ENCODE measurements around the gene KRR1.
"Not testable (repeated sequence)": the region's sequence is repeated elsewhere in the genome, so short reads cannot be mapped to it uniquely, and the experiment has no call there.

The KRR1 gene

DNA sequence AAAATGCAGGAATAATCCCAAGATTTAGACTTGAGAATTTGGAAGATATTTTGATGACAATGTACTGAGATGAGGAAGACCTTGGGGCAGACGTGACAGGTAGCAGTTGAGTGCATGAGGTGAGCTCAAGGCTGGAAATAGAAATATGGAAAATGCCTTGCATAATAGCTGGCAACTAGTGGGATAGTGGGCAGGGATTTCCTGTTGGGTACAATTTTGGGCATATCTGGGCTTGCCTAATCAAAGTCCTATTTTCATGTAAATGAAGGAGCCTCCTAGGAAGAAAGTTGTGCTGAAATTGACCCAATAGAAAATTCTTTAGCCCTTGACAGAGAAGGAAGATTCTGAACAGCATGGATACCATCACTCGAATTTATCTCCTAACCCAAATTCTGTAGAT, 37.3 kb downstream of the KRR1 start:
- DNase-seq = no peak

DNA sequence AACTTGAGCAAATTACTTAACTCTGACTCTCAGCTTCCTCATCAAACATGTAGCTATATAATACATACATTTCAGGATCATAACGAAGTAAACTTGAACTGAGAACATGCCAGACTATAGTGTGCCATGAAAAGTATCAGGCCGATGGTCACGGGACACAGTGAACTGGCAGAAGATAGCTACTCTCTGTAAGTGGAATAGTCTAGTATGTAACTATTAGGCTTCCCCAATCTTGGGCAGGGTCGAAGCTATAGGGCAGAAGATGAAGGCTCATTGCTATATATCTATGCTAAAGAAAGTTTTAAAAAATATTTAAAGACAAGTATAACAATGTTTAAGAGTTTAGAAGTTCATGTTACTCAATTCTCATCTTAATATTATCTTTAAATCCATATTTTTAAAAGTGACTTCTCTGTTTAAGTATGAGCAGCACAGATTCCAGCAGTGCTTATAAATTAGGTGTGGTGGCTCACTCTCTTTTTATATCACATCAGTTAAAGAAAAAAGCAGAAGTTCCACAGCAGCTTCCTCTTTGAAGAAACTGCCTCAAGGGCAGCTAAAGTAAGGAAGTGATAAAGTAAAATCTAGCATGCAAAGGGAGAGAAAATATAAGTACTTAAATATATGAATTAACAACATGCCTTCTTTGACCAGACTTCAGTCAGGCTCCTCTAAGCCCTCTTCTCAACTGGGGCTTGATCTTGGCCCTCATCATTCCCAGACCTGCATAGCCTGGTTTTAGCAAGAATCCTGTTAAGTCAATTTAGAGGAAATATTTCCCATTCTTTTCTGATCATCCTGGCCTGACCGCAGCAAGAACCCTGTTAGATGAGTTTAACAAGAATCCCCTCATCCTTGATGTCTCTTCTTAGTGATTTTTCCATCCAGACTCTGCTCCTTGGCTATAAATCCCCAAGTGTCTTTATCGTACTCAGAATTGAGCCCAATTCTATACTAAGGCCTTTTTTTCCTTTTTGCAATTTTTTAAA, 39.2 kb downstream of the KRR1 start:
- no peak for DNase-seq

DNA sequence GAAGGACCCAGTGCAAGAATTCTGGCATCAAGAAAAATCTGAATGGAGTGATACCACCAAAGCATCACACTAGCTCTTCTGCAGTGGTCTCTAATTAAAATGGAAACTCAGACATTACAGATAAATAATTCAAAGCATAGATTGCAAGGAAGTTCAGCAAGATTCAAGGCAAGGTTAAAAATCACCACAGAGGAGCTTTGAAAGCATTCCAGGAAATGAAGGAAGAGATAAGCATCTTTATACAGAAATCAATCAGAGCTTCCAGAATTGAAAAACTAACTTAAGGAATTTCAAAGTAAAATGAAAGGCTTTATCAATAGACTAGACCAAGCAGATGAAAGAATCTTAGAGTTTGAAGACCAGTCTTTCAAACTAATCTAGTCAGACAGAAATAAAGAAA, 51.2 kb downstream of the KRR1 start:
- DNase-seq = no peak

DNA sequence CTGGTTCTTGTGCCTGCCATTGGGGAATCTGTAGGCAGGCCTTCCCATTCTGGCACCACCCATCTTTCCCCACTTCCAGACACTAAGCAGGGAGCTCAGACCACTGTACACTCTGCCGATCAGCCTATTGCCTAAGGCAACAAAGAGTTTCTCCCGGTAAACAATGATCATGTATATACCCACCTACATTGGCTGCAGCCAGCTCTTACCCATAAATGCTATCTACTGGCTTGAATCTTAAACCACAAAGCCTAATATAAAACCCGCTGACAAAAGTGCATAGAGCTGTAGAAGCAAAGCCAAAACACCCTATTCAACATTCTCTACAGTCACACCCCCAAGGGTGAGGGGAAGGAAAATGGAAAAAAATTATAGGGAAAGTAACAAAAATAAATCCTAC, 51.7 kb downstream of the KRR1 start:
- no peak for DNase-seq

DNA sequence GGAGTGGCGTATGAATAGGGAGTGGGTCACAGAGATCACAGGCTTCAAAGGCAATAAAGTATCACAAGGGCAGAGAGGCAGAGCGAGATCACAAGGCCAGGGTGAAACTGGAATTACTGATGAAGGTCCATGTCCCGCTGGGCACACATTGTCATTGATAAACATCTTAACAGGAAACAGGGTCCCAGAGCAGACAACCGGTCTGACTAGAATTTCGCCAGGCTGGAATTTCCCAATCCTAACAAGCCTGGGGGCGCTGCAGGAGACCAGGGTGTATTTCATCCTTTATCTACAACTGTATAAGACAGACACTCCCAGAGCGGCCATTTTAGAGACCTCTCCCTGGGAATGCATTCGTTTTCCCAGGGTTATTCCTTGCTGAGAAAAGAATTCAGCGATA, 53.5 kb downstream of the KRR1 start:
- DNase-seq = not testable (repeated sequence)

DNA sequence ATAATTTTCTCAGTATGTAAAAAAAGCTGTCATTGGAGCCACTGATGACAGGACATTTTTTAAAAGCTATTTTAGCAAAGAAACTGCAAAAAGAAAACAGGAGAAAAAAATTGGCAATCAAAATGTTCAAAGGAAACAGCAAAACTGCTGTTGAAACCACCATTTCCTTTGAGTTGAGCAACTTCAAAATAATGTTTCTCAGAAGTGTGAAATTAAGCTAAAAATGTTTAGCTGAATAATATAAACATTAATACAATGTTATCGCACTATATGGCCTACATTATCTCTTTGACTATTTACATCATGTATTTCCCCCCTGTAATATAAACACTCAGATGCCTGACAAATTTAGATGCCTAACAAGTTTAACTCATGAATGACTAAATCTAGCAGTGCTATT, 54.2 kb downstream of the KRR1 start:
- DNase-seq = no peak

DNA sequence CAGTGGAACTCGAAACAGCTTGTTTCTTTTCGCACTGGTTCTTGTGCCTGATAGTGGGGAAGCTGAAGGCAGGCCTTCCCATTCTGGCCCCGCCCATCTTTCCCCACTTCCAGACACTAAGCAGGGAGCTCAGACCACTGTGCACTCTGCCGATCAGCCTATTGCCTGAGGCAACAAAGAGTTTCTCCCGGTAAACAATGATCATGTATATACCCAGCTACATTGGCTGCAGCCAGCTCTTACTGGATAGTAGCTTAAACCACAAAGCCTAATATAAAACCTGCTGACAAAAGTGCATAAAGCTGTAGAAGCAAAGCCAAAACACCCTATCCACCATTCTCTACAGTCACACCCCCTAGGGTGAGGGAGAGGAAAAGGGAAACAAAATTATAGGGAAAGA, 55.6 kb downstream of the KRR1 start:
- DNase-seq = no peak

DNA sequence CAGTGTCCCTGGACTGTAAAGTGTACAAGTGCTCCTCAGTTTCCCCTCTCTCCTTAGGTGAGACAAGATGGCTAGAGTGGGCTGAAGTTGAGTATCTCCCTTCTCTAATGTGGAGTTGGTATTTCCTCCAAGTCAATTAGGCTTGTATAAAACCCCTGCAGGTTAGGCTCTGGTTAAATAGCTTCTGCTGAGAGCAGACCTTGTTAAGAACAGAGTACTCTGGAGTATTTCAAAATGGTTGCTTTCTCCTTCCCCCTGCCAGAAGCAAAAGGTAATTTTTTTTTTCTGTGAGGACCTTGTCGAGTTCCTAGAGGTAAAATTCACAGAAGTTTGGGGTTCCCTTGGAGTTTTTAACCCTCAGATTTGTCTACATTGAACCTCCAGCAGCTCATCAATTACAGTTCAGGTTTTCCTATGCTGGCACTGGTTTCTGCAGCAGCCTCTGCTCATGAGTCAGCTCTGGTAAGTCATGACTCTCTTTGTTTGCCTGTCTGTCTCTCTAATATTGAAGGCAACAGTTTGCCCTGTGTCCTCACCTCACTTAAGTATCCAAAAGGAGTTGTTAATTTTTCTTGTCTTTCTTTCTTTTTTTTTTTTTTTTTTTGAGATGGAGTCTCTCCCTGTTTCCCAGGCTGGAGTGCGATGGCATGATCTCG, 58.6 kb downstream of the KRR1 start:
- DNase-seq = no peak

DNA sequence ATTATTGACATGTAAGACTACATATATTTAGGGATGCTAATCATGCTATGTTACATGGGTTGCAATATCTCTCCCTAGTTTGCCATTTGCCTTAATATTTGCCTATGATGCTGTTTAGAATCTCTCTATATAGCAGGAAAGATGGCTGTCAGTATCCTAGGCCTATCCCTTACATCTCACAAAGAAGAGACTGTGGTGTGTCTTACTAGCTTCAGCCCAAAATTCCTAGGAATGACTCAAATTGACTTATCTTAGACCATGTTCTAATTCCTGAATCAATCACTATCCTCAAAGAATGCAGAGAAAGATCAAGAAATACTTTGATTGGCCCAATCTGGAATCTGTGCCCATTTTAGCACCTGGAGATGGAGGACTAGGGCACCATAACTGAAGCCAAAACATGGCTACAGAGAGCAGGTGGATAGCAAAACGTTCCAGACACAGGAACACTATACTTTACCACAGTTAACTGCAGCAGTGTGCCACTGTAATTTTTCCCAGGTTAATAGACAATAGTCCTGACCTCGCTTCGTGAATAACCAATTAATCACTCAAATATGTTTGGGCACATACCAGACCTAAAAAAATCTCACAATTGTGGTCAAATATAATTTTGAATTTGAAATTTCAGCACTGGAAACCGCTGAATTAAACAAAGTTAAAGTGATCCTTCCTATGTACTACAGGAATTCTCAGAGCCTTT, 63.6 kb downstream of the KRR1 start:
- DNase-seq = no peak

DNA sequence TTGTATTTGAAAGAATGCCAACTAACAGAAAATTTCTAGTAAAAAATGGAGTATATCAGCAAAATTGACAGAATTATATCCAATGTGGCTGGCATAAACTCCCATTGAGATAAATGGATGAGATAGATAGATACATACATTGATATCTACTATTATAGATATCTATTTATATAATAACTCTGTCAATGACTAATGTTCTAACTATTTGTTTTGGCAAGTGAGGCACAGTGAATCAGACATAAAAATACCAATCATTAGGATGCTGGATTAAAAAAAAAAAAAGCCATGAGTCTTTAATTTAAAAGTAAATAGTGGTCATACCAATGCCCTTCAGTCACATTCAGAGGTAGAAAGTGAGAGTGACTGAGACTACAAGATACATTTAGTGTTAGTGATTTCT, 64.6 kb downstream of the KRR1 start:
- DNase-seq = no peak

DNA sequence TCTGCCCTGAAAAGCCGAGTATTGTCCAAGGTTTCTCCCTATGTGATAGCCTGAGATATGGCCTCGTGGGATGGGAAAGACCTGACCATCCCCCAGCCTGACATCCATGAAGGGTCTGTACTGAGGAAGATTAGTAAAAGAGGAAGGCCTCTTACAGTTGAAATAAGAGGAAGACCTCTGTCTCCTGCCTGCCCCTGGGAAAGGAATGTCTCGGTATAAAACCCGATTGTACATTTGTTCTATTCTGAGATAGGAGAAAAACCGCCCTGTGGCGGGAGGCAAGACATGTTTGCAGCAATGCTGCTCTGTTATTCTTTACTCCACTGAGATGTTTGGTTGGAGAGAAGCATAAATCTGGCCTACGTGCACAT, 66.3 kb downstream of the KRR1 start:
- not testable (repeated sequence) for DNase-seq

DNA sequence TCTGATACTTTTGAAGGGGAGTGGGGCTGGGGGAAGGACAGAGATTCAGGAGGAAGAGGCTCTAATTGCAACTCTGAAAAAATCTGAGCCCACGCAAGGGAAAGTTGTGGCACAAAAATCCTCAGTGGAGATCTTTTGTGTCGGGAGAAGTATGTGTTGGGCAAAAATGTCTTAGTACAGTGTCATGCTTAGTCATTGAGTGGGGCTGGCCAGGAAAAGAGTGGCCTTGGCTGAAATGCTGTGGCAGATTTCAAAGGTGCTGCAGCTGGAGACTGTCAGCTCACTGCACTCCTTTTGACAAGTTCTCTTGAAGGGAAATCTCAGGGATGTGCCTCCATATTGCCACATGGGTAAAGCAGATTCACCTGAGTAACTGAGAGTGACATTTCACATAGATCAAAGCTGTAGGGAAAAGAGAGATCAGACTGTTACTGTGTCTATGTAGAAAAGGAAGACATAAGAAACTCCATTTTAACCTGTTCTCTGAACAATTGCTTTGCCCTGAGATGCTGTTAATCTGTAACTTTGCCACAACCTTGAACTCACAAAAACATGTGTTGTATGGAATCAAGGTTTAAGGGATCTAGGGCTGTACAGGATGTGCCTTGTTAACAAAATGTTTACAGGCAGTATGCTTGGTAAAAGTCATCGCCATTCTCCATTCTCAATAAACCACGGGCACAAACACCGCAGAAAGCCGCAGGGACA, 66.8 kb downstream of the KRR1 start:
- no peak for DNase-seq

DNA sequence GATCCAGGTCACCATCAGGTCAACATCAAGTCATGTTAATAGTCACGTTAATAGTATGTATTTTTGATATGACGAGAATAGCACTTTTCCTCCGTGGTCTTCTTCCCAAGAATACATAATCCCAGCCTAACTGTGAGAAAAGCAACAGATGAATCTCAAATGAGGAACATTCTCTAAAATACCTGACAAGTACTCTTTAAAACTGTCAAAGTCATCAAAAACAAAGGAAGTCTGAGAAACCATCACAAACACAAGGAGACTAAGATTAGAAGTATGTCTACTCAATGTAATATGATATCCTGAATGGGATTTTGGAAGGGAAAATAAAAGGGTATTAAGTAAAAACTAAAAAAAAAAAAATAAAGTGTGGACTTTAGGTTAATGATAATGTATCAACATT, 67.7 kb downstream of the KRR1 start:
- DNase-seq = no peak

DNA sequence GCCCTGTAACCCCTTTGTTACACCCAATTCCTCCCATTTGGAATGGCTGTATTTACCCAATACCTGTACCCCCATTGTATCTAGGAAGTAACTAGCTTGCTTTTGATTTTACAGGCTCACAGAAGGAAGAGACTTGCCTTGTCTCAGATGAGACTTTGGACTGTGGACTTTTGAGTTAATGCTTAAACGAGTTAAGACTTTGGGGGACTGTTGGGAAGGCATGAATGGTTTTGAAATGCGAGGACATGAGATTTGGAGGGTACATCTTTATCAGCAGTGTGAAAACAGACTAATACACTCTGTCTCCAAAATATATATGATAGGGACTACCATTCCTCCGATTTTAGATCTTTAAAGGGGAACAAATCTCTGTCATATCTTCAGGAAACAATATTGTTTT, 69.0 kb downstream of the KRR1 start:
- DNase-seq = not testable (repeated sequence)

DNA sequence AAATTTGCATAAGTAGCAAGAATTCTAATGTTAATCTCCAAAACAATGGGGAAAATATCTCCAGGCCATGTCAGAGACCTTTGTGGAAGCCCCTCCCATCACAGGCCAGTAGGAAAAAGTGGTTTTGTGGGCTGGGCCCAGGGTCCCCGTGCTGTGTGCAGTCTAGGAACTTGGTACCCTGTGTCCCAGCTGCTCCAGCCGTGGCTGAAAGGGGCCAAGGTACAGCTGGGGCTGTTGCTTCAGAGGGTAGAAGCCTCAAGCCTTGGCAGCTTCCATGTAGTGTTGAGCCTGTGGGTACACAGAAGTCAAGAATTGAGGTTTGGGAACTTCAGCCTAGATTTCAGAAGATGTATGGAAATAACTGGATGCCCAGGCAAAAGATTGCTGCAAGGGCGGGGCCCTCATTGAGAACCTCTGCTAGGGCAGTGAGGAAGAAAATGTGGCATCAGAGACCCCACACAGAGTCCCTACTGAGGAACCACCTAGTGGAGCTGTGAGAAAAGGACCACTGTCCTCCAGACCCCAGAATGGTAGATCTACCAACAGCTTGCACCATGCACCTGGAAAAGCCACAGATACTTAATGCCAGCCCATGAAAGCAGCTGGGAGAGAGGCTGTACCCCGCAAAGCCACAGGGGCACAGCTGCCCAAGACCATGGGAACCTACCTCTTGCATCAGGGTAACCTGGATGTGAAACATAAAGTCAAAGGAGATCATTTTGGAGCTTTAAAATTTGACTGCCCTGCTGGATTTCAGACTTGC, 69.5 kb downstream of the KRR1 start:
- not testable (repeated sequence) for DNase-seq
